DOHH2 (cell line): ENCODE results near the gene ACACB.

Experiments
- H3F3A ChIP-seq: fragments of 200-600 bp; sonication (generic), shearing (Covaris generic); 2 replicates; pipeline ENCODE4 v1.6.0; 2016; ENCODE audit warnings: antibody characterized with exemption, mild to moderate bottlenecking; ENCODE audit not compliant: control insufficient read depth, insufficient read depth
- H3K27ac ChIP-seq: fragments of 200-600 bp; sonication (generic); 2 replicates; pipeline ENCODE4 v1.5.1; 2014; ENCODE audit warnings: low read depth, mild to moderate bottlenecking, low read length, moderate library complexity
- H3K27me3 ChIP-seq: fragments of 200-600 bp; sonication (generic); 2 replicates; pipeline ENCODE4 v1.6.1; 2014; ENCODE audit warnings: mild to moderate bottlenecking, low read length, mixed read lengths; ENCODE audit not compliant: control insufficient read depth
- H3K36me3 ChIP-seq: fragments of 200-600 bp; sonication (generic); 2 replicates; pipeline ENCODE4 v1.6.1; 2014; ENCODE audit warnings: mild to moderate bottlenecking, low read length, moderate library complexity, mixed read lengths; ENCODE audit not compliant: control insufficient read depth
- H3K4me1 ChIP-seq: fragments of 200-600 bp; sonication (generic); 2 replicates; pipeline ENCODE4 v1.6.1; 2014; ENCODE audit warnings: mild to moderate bottlenecking, low read length, mixed read lengths; ENCODE audit not compliant: control insufficient read depth
- H3K4me2 ChIP-seq: fragments of 200-600 bp; sonication (generic); 2 replicates; pipeline ENCODE4 v1.6.0; 2014; ENCODE audit warnings: mild to moderate bottlenecking, low read length, moderate library complexity
- H3K4me3 ChIP-seq: fragments of 200-600 bp; sonication (generic); 2 replicates; pipeline ENCODE4 v1.5.1; 2014; ENCODE audit warnings: mild to moderate bottlenecking, low read length, mixed read lengths
- H3K79me2 ChIP-seq: fragments of 200-600 bp; sonication (generic); 2 replicates; pipeline ENCODE4 v1.6.1; 2014; ENCODE audit warnings: mild to moderate bottlenecking, low read length, mixed read lengths; ENCODE audit not compliant: control insufficient read depth
- H3K9me2 ChIP-seq: fragments of 200-600 bp; sonication (generic); replicated peaks from 2 replicates; pipeline ENCODE4 v1.6.1; 2014; ENCODE audit warnings: mild to moderate bottlenecking, low read length, mixed read lengths; ENCODE audit not compliant: control insufficient read depth
- H3K9me3 ChIP-seq: fragments of 200-600 bp; sonication (generic); 2 replicates; pipeline ENCODE4 v1.6.1; 2014; ENCODE audit warnings: antibody characterized with exemption, low read length, mixed read lengths; ENCODE audit not compliant: control insufficient read depth, insufficient read depth
- H4K20me1 ChIP-seq: fragments of 200-600 bp; sonication (generic); 2 replicates; pipeline ENCODE4 v1.6.0; 2014; ENCODE audit warnings: low read depth, mild to moderate bottlenecking, antibody characterized with exemption, low read length, moderate library complexity; ENCODE audit not compliant: control insufficient read depth, insufficient read depth
- CTCF ChIP-seq: fragments of 200-600 bp; sonication (generic); IDR thresholded peaks from one replicate; pipeline ENCODE4 v1.5.1; 2014; ENCODE audit warnings: antibody characterized with exemption, mild to moderate bottlenecking, low read depth, low read length; ENCODE audit not compliant: poor library complexity, severe bottlenecking
- EZH2phosphoT487 ChIP-seq: fragments of 200-600 bp; sonication (generic); IDR thresholded peaks from 2 replicates; pipeline ENCODE4 v1.6.1; 2017; ENCODE audit warnings: borderline replicate concordance, mild to moderate bottlenecking, antibody characterized with exemption, low read length, moderate library complexity, mixed read lengths

Gene ACACB

GRCh38 chr12:109279525-109279924, 163.1 kb downstream of the ACACB start:
- no peaks in the 10 kb centered on the region for H3K79me2 ChIP-seq
- H4K20me1 ChIP-seq = no peaks in the 10 kb centered on the region
- no peak overlapping the region for H3K27ac ChIP-seq
- H3K36me3 ChIP-seq = no peaks in the 10 kb centered on the region
- H3K27me3 ChIP-seq = no peaks in the 10 kb centered on the region
- TF ChIP-seq CTCF (no peak), EZH2phosphoT487 (no peak)
- H3K9me3 ChIP-seq = no peaks in the 10 kb centered on the region
- no peaks in the 10 kb centered on the region for H3K9me2 ChIP-seq
- H3F3A ChIP-seq = no peaks in the 10 kb centered on the region
- no peak overlapping the region for H3K4me3 ChIP-seq
- H3K4me1 ChIP-seq = no peaks in the 10 kb centered on the region
- H3K4me2 ChIP-seq = no peak overlapping the region

GRCh38 chr12:109281452-109281851, 165.1 kb downstream of the ACACB start:
- no peaks in the 10 kb centered on the region for H4K20me1 ChIP-seq
- H3K4me3 ChIP-seq = no peak overlapping the region
- no peaks in the 10 kb centered on the region for H3K4me1 ChIP-seq
- no peak overlapping the region for H3K4me2 ChIP-seq
- no peaks in the 10 kb centered on the region for H3K27me3 ChIP-seq
- H3F3A ChIP-seq = no peaks in the 10 kb centered on the region
- H3K36me3 ChIP-seq = no peaks in the 10 kb centered on the region
- TF ChIP-seq EZH2phosphoT487 = no peak
- TF ChIP-seq CTCF = no peak
- no peaks in the 10 kb centered on the region for H3K79me2 ChIP-seq
- no peaks in the 10 kb centered on the region for H3K9me3 ChIP-seq
- no peak overlapping the region for H3K27ac ChIP-seq
- no peaks in the 10 kb centered on the region for H3K9me2 ChIP-seq

GRCh38 chr12:109284392-109284791, 168.0 kb downstream of the ACACB start:
- Histone ChIP-seq H3K79me2 (no peaks in the 10 kb centered on the region), H3K27me3 (no peaks in the 10 kb centered on the region), H3K27ac (no peak overlapping the region), H3K4me1 (no peaks in the 10 kb centered on the region), H3K4me3 (no peak overlapping the region), H3K9me3 (no peaks in the 10 kb centered on the region), H3K4me2 (no peak overlapping the region), H3F3A (no peaks in the 10 kb centered on the region), H4K20me1 (no peaks in the 10 kb centered on the region), H3K9me2 (no peaks in the 10 kb centered on the region), H3K36me3 (no peaks in the 10 kb centered on the region)
- TF ChIP-seq CTCF (no peak), EZH2phosphoT487 (no peak)

GRCh38 chr12:109286252-109286651, 169.9 kb downstream of the ACACB start:
- Histone ChIP-seq H3K79me2 (no peaks in the 10 kb centered on the region), H3F3A (no peaks in the 10 kb centered on the region), H3K9me3 (no peaks in the 10 kb centered on the region), H3K36me3 (no peaks in the 10 kb centered on the region), H3K4me1 (no peaks in the 10 kb centered on the region), H3K9me2 (no peaks in the 10 kb centered on the region), H4K20me1 (no peaks in the 10 kb centered on the region), H3K4me2 (no peak overlapping the region), H3K27me3 (no peaks in the 10 kb centered on the region), H3K4me3 (no peak overlapping the region), H3K27ac (no peak overlapping the region)
- TF ChIP-seq CTCF (no peak), EZH2phosphoT487 (no peak)
